WI38 (cell line): ENCODE data around the gene ITCH.
"Not testable (repeated sequence)": the region's sequence is repeated elsewhere in the genome, so short reads cannot be mapped to it uniquely, and the experiment has no call there.

ENCODE experiments used
- H3K4me3 ChIP-seq: 2 replicates; pipeline ENCODE4 v1.5.1; 2011; ENCODE audit warnings: low read depth, mild to moderate bottlenecking, control low read depth, low read length
- TF ChIP-seq, protein P1 (sequence below): IDR thresholded peaks from 2 replicates; pipeline ENCODE4 v1.5.1; 2012; ENCODE audit warnings: low read depth, mild to moderate bottlenecking, control low read depth, low read length

Gene ITCH

GRCh38 chr20:34479627-34480026 is 116.6 kb downstream of the ITCH start:
- TF ChIP-seq, protein P1, sequence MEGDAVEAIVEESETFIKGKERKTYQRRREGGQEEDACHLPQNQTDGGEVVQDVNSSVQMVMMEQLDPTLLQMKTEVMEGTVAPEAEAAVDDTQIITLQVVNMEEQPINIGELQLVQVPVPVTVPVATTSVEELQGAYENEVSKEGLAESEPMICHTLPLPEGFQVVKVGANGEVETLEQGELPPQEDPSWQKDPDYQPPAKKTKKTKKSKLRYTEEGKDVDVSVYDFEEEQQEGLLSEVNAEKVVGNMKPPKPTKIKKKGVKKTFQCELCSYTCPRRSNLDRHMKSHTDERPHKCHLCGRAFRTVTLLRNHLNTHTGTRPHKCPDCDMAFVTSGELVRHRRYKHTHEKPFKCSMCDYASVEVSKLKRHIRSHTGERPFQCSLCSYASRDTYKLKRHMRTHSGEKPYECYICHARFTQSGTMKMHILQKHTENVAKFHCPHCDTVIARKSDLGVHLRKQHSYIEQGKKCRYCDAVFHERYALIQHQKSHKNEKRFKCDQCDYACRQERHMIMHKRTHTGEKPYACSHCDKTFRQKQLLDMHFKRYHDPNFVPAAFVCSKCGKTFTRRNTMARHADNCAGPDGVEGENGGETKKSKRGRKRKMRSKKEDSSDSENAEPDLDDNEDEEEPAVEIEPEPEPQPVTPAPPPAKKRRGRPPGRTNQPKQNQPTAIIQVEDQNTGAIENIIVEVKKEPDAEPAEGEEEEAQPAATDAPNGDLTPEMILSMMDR: no peak
- no peak overlapping the region for H3K4me3 ChIP-seq

GRCh38 chr20:34482154-34482553 is 119.1 kb downstream of the ITCH start:
- H3K4me3 ChIP-seq: not testable (repeated sequence)

DNA sequence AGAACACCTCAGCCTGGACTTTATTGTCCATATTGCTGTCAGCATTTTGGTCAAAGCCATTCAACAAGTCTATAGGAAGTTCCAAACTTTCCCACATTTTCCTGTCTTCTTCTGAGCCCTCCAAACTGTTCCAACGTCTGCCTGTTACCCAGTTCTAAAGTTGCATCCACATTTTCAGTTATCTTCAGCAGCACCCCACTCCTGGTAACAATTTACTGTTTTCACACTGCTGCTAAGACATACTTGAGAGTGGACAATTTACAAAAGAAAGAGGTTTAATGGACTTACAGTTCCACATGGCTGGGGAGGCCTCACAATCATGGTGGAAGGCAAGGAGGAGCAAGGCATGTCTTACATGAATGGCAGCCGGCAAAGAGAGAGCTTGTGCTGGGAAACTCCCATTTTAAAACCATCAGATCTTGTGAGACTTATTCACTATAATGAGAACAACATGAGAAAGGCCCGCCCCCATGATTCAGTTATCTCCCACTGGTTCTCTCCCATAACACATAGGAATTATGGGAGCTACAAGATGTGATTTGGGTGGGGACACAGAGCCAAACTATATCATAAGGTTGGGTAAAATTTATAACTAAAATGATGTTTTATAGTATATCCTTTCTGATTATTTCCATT is 120.6 kb downstream of the ITCH start:
- H3K4me3 ChIP-seq: not testable (repeated sequence)

GRCh38 chr20:34485068-34485634 is 122.1 kb downstream of the ITCH start:
- TF ChIP-seq, protein P1: no peak
- H3K4me3 ChIP-seq: no peak overlapping the region

DNA sequence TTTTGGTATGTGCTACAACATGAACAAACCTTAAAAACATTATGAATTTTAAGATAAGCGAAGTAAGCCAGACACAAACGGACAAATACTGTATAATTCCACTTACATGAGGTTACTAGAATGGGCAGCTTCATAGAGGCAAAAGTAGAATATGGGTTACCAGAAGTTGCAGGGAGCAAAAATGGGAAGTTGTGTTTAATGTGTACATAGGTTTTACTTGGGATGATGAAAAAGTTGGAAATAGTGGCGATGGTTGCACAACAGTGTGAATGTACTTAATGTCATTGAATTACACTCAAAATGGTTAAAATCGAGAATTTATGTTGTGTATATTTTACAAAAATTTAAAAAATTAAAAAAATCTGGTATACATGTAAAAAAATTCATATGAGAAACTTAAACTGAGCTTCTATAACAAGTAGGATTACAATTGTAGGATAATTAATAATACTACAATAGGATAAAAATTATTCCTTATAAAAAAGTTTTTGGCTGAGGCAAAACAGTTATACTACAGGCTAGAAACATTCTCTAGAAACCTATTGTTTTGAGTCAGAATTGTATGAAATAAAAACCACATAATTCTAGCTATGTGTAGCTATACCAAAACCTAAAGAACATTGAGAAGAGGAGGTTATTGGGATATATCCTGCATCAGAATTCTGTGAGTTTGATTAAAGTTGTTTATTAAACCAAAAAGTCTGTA is 128.3 kb downstream of the ITCH start:
- TF ChIP-seq, protein P1: no peak

DNA sequence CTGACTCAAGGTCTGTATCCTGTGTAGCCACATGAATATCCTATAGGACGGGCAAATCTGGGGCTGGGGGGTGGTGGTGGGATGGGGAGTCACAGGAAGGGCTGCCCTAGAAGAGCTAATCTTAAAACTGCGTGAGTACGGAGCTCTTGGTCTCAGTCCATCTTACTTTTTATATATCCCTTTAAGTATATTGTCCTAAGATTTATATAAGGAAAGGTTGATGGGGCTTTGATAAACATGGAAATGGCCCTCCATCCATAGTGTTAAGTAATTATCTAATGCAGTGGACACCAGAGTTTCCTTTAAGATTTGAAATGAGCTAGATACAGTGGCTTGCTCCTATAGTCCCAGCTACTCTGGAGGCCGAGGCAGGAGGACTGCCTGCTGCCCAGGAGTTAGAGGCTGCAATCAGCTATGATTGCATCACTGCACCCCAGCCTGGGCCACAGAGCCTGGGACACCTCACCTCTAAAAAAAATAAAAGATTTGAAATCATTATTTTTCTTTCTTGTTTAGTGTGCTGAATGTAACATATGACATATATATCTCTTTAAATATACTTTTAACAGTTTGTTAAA is 128.9 kb downstream of the ITCH start:
- TF ChIP-seq, protein P1: no peak
- no peak overlapping the region for H3K4me3 ChIP-seq

More for the DNA sequence above, 128.3 kb downstream of the ITCH start:
- H3K4me3 ChIP-seq: no peak overlapping the region

- no peak overlapping the region for H3K4me3 ChIP-seq
- TF ChIP-seq, protein P1: no peak
Measured at GRCh38 chr20:34493646-34494045, 130.6 kb downstream of the ITCH start.

- H3K4me3 ChIP-seq: no peak overlapping the region
- TF ChIP-seq, protein P1: no peak
Measured at GRCh38 chr20:34495307-34495706, 132.2 kb downstream of the ITCH start.
